COR-L47 (cell line): ENCODE data around the gene RASA3.

ENCODE experiments used
- DNase-seq: peaks from one replicate; lab custom pipeline; 2025; lab: John Stamatoyannopoulos, UW

Gene RASA3

GRCh38 chr13:113935001-113935844, 197.2 kb downstream of the RASA3 start:
- peak; percentile 57 for DNase-seq

DNA sequence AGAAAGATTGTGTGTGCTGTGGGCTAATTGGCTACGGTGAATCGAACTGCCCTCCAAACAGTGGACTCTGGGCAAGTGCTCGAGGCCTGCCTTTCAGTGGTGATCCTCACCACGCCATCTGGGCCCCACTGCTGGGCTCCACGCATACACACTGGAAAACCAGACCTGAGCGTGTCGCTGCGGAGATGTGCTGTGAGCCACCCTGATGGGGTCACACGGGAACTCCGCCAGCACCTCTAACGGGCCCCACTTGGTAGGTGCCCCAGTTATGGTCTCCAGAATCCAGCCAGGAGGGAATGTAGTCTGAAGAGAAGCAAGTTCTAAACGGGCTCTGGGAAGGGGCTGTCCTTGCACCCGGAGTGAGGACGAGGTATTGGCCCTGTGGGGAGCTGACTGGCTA, 197.8 kb downstream of the RASA3 start:
- no peak for DNase-seq

- DNase-seq, result no peak
Observed at GRCh38 chr13:113933901-113934300, 198.5 kb downstream of the RASA3 start.

GRCh38 chr13:113931841-113932459, 200.5 kb downstream of the RASA3 start:
- no peak for DNase-seq

GRCh38 chr13:113930671-113931637, 201.5 kb downstream of the RASA3 start:
- no peak for DNase-seq

GRCh38 chr13:113929628-113930615, 202.5 kb downstream of the RASA3 start:
- no peak for DNase-seq

GRCh38 chr13:113928685-113929627, 203.5 kb downstream of the RASA3 start:
- no peak for DNase-seq
